Measurements from ENCODE around the gene ENOX1. TPM values are rescaled to one million over a fixed set of nuclear protein-coding genes. Genes with fewer than 3 reads are reported as not detected.

The ENOX1 gene
- total and polyA plus RNA-seq, 9 of the 15 experiments (the other 6 are each of a cell fraction or from before 2014, with no cell fraction given) = not detected

- H3K4me3 ChIP-seq = no peak overlapping the region
- no peak overlapping the region for H3K27ac ChIP-seq (ENCODE audit: extremely low read depth, low read depth, low read length)
- in situ Hi-C loops (cut with MboI) = no loop called here
- H3K4me2 ChIP-seq (ENCODE audit: insufficient read depth, low read length) = no peak overlapping the region
- no peak overlapping the region for H2AFZ ChIP-seq (ENCODE audit: low read depth, low read length)
- H3K27me3 ChIP-seq (ENCODE audit: control insufficient read depth in 2 of 2, insufficient read depth in 2 of 2, low read length in 2 of 2) = no peaks in the 10 kb centered on the region; a peak in 1 of 5 replicates
- ATAC-seq = no peak
- H3K9me3 ChIP-seq (replicated peaks; ENCODE audit: control insufficient read depth, insufficient read depth, low read depth, low read length) = no peaks in the 10 kb centered on the region
- no peak for DNase-seq (ENCODE audit: extremely low read depth in 1 of 4, low spot score in 3 of 4)
- H3K4me1 ChIP-seq (replicated peaks in 1 of 2; ENCODE audit: control insufficient read depth in 2 of 2, insufficient read depth in 2 of 2, low read length in 2 of 2) = no peaks in the 10 kb centered on the region
- ChIA-PET POLR2A (no interaction called here), CTCF (ENCODE audit: low intra/inter-chr PET ratio) (no interaction called here)
- H3K79me2 ChIP-seq (ENCODE audit: control insufficient read depth, insufficient read depth, low read length) = no peaks in the 10 kb centered on the region
- FAIRE-seq = no peak
- TF ChIP-seq ASH1L (IDR thresholded peaks at IDR 0.05; ENCODE audit: borderline replicate concordance, low read depth, partially characterized antibody) = no peak
- H3K36me3 ChIP-seq (ENCODE audit: control insufficient read depth, insufficient read depth, low read length) = no peaks in the 10 kb centered on the region
- BruUV-seq (replicated peaks) = no TSS peak
- H4K20me1 ChIP-seq (replicated peaks; ENCODE audit: control insufficient read depth, insufficient read depth, low read length) = no peaks in the 10 kb centered on the region
- intact Hi-C loops (cut with micrococcal nuclease) = no loop called here
- no peak overlapping the region for H3K9ac ChIP-seq (ENCODE audit: insufficient read depth in 1 of 2, low read depth in 2 of 2, low read length in 2 of 2)
- no peaks in the 10 kb centered on the region for H3K9me1 ChIP-seq (ENCODE audit: control insufficient read depth, insufficient read depth, low read length)
Observed at GRCh38 chr13:43335764-43336163, 451.0 kb downstream of the ENOX1 start.

- ATAC-seq = no peak
- no peak for DNase-seq (ENCODE audit: extremely low read depth in 1 of 4, low spot score in 3 of 4)
- Histone ChIP-seq H3K36me3 (ENCODE audit: control insufficient read depth, insufficient read depth, low read length) (no peaks in the 10 kb centered on the region), H3K27ac (ENCODE audit: extremely low read depth, low read depth, low read length) (no peak overlapping the region), H3K4me1 (replicated peaks in 1 of 2; ENCODE audit: control insufficient read depth in 2 of 2, insufficient read depth in 2 of 2, low read length in 2 of 2) (no peaks in the 10 kb centered on the region), H4K20me1 (replicated peaks; ENCODE audit: control insufficient read depth, insufficient read depth, low read length) (no peaks in the 10 kb centered on the region), H3K4me3 (no peak overlapping the region), H2AFZ (ENCODE audit: low read depth, low read length) (no peak overlapping the region), H3K9ac (ENCODE audit: insufficient read depth in 1 of 2, low read depth in 2 of 2, low read length in 2 of 2) (no peak overlapping the region), H3K79me2 (ENCODE audit: control insufficient read depth, insufficient read depth, low read length) (no peaks in the 10 kb centered on the region), H3K4me2 (ENCODE audit: insufficient read depth, low read length) (no peak overlapping the region), H3K9me3 (replicated peaks; ENCODE audit: control insufficient read depth, insufficient read depth, low read depth, low read length) (no peaks in the 10 kb centered on the region), H3K9me1 (ENCODE audit: control insufficient read depth, insufficient read depth, low read length) (no peaks in the 10 kb centered on the region), H3K27me3 (ENCODE audit: control insufficient read depth in 2 of 2, insufficient read depth in 2 of 2, low read length in 2 of 2) (no peaks in the 10 kb centered on the region; a peak in 1 of 5 replicates)
- CTCF ChIA-PET (ENCODE audit: low intra/inter-chr PET ratio) = no interaction called here
- 0% methylated on average over 3 of the region's 3 CpGs for WGBS (ENCODE audit: insufficient coverage, low coverage, missing lambda C conversion rate)
- POLR2A ChIA-PET = no interaction called here
- in situ Hi-C loops (cut with MboI) (no loop called here), intact Hi-C loops (cut with micrococcal nuclease) (no loop called here)
- BruUV-seq (replicated peaks) = no TSS peak
- FAIRE-seq = no peak
- TF ChIP-seq CEBPG (CRISPR knock-in tag; IDR thresholded peaks at IDR 0.05) (no peak), CEBPG (tag; conservative IDR thresholded peaks at IDR 0.05 in 1 of 2, IDR thresholded peaks at IDR 0.05 in 1 of 2) (no peak), ATF1 (CRISPR knock-in tag; IDR thresholded peaks at IDR 0.05) (no peak), ATF1 (tag; IDR thresholded peaks at IDR 0.05) (no peak), NFXL1 (CRISPR knock-in tag; IDR thresholded peaks at IDR 0.05) (no peak), ZNF655 (CRISPR knock-in tag; IDR thresholded peaks at IDR 0.05) (no peak), RBFOX2 (IDR thresholded peaks at IDR 0.05; ENCODE audit: low read depth, low read length) (no peak), TEAD4 (IDR thresholded peaks at IDR 0.05; ENCODE audit: low read length) (no peak), TEAD4 (CRISPR knock-in tag; IDR thresholded peaks at IDR 0.05; ENCODE audit: borderline replicate concordance) (no peak), SNAPC5 (CRISPR knock-in tag; IDR thresholded peaks at IDR 0.05) (no peak), TRIM24 (IDR thresholded peaks at IDR 0.05) (no peak)
- TF ChIP-seq, protein P1, sequence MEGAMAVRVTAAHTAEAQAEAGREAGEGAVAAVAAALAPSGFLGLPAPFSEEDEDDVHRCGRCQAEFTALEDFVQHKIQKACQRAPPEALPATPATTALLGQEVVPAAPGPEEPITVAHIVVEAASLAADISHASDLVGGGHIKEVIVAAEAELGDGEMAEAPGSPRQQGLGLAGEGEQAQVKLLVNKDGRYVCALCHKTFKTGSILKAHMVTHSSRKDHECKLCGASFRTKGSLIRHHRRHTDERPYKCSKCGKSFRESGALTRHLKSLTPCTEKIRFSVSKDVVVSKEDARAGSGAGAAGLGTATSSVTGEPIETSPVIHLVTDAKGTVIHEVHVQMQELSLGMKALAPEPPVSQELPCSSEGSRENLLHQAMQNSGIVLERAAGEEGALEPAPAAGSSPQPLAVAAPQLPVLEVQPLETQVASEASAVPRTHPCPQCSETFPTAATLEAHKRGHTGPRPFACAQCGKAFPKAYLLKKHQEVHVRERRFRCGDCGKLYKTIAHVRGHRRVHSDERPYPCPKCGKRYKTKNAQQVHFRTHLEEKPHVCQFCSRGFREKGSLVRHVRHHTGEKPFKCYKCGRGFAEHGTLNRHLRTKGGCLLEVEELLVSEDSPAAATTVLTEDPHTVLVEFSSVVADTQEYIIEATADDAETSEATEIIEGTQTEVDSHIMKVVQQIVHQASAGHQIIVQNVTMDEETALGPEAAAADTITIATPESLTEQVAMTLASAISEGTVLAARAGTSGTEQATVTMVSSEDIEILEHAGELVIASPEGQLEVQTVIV (CRISPR knock-in tag; IDR thresholded peaks at IDR 0.05; ENCODE audit: borderline replicate concordance) = no peak
Observed at GRCh38 chr13:43333176-43333575, 453.6 kb downstream of the ENOX1 start.
